ENCODE results near the gene SYNGAP1. TPM values are rescaled to one million over a fixed set of nuclear protein-coding genes. Genes with fewer than 3 reads are reported as not detected.

The SYNGAP1 gene
- total and polyA plus RNA-seq, 9 of the 15 experiments (the other 6 are each of a cell fraction or from before 2014, with no cell fraction given): 0.01 to 22.8 (median 3.2) TPM

GRCh38 chr6:33384581-33385020 lies 35.3 kb upstream of the SYNGAP1 start (continued):
- TF ChIP-seq CTCF (IDR thresholded peaks at IDR 0.05 in 2 of 3, conservative IDR thresholded peaks at IDR 0.05 in 1 of 3; ENCODE audit: insufficient read depth in 2 of 3, low read depth in 1 of 3, low read length in 3 of 3) (peak; percentile 29 to 61 (median 54); a peak in 5 of 6 replicates), L3MBTL2 (IDR thresholded peaks at IDR 0.05) (peak; percentile 48; the same call in 1 of the 2 replicates), GATAD2A (IDR thresholded peaks at IDR 0.05) (0 out of 2 replicates have a peak, but pooled peaks have one; percentile 31), CTCFL (IDR thresholded peaks at IDR 0.05; ENCODE audit: borderline replicate concordance, insufficient read depth, low read depth, low read length, poor library complexity, severe bottlenecking) (peak; percentile 60), GATA2 (CRISPR knock-in tag; IDR thresholded peaks at IDR 0.05) (peak; percentile 75), NR2C1 (IDR thresholded peaks at IDR 0.05) (no peak), NR2C1 (tag; IDR thresholded peaks at IDR 0.05) (0 out of 2 replicates have a peak, but pooled peaks have one; percentile 10), E2F1 (CRISPR knock-in tag; IDR thresholded peaks at IDR 0.05) (no peak), MTA3 (IDR thresholded peaks at IDR 0.05; ENCODE audit: borderline replicate concordance) (peak; percentile 50; the same call in 1 of the 2 replicates), CXXC5 (CRISPR knock-in tag; IDR thresholded peaks at IDR 0.05) (peak; percentile 52), CTBP1 (IDR thresholded peaks at IDR 0.05; ENCODE audit: borderline replicate concordance) (peak; percentile 61; the same call in 1 of the 2 replicates), ZNF384 (IDR thresholded peaks at IDR 0.05; ENCODE audit: low read depth, low read length) (peak; percentile 24; the same call in 1 of the 2 replicates), PRMT5 (CRISPR knock-in tag; IDR thresholded peaks at IDR 0.05) (no peak), REST (IDR thresholded peaks at IDR 0.05; ENCODE audit: borderline replicate concordance) (peak; percentile 46; the same call in 1 of the 2 replicates), REST (CRISPR knock-in tag; IDR thresholded peaks at IDR 0.05; ENCODE audit: low read depth) (no peak)
